HG03066 (cell line): ENCODE results near the gene ARL6IP5.

Experiments used
- ATAC-seq: cut with Tn5 transposase; IDR thresholded peaks from one replicate; pipeline ENCODE4 v1.9.1; 2021; ENCODE audit warnings: low read depth; ENCODE audit not compliant: unreplicated experiment

The ARL6IP5 gene

DNA sequence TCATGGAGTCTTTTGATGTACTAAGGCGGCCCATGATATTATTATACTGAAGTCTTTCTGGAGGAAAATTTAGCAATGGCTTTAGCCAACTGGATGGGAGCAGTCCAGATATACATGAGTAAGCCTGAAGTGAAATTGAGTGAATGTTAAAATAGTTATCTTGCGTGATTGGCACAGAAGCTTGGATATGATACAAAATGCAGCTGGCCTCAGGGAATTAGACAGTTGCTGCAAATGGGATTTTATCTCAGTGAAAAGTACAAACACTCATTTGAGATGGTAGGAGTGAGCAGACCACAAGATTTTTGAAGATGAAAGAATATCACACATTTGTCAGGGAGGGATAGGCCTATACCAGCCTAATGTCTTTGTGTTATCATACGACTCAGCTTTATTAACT, 28.8 kb downstream of the ARL6IP5 start:
- ATAC-seq = no peak

DNA sequence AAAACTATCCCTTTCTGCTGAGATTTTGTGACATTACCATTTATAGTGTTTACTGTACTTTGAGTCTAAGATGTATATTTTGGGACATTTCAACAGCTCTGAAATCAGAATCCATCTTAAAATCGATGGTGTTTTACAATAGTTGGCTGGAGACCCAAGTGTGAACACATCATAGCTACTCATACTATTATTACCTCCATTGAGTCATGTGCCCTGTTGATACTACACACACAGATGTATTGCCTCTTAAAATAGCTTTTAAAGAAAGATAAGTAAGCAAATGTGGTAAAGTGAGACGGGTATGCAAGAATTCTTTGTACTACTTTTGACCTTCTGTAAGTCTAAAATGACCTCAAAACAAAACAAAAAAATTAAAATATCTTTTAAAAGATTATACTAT, 31.0 kb downstream of the ARL6IP5 start:
- ATAC-seq = no peak

DNA sequence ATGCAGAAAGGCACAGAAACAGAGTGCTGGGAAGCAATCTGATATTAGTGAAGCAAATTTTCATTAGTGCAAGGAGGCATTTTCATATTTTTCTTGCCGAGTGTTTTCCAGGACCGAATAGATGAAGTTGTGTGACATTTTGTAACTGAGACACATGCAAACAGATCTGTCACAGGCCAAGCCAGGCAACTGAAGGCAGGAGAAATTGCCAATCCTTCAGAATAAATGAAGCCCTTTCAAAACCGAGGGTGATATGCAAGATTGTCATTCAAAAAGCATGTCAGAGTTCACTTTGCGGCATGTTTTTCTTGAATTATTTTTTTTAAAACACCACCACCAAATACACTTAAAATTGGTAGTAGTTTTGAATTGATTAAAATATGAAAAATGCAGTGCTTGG, 31.4 kb downstream of the ARL6IP5 start:
- no peak for ATAC-seq

DNA sequence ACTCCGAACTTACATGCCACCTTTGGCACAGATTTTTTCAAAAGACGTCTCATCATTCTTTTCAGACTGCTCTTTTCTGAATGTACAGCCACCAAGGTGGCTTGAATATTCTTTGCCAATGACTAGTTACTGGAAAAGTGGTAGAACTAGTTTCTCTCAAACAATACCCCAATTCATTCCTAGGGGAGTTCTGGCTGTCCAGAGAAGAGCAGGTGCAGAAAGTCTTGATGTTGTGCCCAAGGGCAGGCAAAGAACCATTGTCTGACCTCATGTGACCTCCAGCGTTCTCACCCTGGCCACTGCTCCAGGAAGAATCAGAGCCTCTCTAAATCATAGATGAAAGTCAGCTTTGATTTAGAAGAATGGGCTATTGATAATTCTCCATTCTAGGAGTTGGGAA, 32.2 kb downstream of the ARL6IP5 start:
- ATAC-seq = no peak

DNA sequence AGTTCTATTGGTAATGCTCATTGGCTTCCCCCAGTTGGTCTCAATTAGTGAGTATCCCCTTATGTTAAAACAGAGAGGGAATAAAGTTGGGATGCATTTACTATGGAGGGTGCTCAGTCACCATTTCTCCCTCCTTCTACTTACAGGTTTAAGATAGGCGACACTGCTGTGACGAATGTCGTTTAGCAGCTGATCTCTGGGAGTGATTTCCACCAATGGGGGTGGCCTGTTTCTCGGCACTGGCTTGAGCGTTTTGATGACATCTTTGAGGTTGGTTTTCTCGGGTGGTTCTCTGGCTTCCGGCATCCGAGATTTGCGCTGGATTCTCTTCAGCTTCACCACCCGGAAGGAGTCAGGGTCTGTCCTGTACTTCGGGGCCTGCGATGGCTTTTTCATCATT, 33.8 kb downstream of the ARL6IP5 start:
- no peak for ATAC-seq

DNA sequence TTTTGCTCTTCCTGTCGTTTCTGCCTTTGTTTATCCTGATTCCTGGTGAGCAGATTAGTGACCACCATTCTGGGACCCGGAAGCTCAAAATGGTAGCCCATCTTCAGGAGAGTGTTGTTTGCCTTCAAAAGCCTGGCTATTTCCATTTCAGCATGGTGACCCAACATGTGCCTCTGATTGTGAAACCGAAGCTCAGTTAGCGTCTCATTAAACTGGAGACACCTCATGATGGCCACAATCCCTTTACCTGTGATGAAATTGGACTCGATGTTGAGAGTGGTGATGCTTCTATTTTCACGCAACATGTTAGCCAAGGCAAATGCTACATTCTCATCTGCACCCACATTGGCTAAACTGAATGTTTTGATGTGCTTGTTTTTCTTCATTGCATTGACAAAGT, 34.4 kb downstream of the ARL6IP5 start:
- ATAC-seq = no peak

DNA sequence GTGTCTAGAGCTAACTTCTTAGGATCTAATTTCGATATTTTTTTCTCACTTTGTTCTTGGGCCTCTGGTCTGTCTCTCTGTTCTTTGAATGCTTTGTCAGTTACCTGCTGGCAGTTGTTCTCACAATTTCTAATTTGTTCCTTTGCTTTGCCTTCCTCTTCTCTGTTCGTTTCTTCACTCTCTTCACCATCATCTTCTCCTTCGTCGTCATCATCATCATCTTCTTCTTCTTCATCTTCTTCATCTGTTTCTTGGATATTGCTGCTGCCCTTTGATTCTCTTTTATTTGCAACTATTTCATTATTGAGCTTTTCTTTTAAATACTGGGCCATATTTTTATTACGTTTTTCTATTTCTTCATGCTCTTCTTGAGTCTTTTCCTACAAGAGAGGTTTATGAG, 34.9 kb downstream of the ARL6IP5 start:
- ATAC-seq = no peak

DNA sequence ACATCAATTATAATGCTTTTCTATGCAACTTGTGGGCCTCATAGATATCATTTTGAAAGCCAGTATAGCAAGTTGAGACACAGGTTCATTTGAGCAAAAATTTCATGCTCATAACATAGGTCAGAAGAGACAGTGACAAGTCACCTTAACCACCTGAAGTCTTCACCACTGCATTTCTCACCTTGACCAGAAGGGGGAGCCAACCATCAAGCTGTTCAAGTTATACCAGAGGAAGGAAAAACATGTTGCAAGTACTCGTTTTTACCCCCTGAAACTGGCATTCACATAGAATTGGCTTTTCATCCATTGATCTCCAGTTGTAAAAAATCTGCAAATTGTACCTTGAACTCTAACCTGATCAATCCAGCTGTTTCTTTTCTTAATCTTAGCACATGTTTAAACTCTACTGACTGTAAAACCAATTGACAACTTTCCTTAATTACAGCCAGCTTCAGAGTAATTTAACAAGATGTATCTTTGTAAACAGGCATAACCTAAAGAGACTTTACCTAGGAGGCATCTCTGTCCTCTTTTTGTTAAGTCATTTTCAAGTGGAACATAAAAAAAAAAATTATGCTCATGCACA, 36.2 kb downstream of the ARL6IP5 start:
- ATAC-seq = peak; percentile 87

DNA sequence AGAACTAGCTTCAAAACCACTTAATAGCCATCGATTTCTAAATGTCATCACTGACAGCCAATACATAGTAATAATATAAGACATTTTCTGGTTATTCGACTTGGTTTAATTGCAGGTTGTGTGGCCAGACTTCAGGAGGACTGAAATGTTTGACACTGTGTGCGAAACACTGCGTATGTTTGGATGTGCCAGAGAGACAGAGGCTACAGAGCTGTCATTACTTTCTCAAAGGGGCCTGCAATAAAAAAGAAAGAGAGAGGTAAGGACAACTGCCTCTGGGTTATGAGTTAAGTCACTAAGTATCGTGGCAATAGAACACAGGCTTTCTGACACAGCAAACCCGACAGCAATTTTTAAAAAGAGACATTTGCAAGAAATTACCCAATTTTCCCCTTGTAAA, 36.8 kb downstream of the ARL6IP5 start:
- ATAC-seq = no peak

DNA sequence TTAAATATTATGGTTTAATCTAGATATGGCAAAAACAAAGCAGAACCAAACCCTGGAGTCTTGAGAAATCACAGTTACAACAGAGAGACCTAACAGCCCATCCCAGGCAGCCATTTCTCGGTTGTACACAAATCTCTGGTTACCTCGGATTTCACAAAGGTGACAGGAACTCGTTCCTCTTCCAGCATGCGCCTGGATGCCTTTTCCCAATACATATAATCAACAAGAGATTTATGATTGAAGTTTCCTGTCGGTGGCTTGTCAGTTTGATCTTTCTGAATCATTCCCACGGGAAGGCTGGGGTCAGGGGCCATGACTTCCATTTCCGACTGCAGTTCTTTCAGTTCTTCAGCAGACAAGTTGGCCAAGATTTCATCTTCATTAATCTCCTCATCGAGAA, 37.2 kb downstream of the ARL6IP5 start:
- ATAC-seq = no peak

DNA sequence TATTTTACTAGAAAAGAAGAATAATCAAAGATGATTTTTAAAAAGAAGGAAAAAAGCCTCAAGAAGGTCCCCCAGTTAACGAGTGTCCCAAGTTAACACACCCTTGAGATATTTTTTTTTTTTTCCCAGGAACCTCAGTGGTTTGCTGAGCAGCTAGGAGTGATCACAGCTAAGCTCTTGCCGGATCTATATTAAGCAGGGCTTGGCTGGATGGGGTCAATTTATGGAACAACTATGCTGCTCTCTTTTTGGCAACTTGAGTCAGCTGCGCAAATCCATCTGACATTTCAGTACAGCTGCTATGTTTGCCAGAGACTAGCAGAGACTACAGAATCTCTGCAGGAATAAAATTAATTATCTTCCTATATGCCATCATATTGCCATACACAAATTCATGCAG, 37.7 kb downstream of the ARL6IP5 start, which contains the start of gene LMOD3:
Gene LMOD3, minus strand, starts transcription at position 193 of the 400 bp plus-strand sequence. CDS start 209 bp downstream, outside the sequence.
- no peak for ATAC-seq

DNA sequence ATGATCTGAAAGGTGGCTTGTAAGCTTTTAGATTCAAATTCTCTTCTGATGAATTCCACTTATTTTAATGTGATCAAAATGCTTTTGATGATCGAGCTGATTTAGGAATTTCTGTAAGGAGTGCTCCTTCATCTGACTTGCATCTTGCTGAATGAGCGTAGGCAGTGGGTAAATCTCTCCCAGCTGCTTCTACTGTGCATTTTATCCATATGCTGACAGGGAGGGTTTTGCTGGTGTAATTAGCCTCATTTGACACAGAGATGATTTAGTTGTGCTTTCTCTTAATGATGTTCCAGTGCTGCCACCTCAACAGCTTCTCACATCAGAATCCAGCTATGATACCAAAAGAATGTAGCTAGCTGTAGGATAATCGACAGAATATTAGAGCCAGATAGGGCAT, 41.5 kb downstream of the ARL6IP5 start:
- ATAC-seq = no peak

DNA sequence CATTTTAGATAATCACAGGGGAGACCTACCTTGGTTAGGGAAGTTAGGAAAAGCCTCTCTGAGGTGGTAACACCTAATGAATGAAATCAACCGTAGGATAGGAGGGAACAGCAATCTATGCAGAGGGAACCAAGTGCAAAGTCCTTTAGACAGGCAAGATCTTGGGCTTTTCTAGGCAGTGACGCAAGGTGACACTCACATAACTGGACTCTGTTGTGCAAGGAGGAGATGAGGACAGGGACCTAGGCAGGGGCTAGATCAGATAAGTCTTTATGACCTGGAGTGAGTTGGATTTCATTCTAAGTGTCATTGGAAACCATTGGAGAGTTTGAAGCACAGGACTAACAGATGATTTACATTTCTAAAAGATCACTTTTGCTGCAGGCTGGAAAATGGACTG, 42.3 kb downstream of the ARL6IP5 start:
- ATAC-seq = no peak

DNA sequence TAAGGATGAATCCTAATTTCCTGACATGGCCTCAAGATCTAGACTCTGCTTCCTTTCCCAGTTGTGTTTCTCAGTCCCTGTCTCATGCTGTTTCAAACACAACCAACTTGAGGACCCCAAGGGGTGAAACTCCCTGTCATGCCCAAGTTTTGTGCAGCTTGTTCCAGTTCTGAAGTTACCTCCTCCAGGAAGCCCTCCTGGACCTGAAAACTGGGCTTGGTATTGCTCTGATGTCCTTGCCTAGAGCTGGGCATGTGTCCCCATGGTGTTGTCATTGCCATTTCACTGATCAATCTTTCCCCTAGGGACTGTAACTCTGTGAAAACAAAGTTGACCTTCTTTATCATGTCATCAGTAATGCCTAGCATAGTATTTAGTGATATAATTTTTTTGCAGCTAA, 43.8 kb downstream of the ARL6IP5 start:
- no peak for ATAC-seq

DNA sequence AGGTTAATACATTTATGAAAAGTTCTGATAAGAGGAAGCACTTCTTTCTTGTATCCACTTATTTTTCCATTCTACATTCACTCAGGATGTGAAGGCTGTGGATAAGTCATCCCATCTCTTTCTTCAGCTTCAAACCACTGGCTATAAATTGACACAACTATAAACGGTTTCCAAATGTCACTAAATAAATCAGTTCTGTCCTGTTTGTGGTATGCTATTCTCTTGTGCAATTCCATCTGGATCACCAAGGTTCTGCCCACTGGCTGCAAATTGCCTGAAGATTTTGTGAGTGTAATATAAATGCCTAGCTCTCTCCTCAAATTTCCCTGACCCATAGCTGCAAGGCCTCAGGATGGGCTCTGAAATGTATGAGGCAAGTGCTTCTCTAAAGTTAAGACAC, 44.8 kb downstream of the ARL6IP5 start:
- ATAC-seq = no peak

DNA sequence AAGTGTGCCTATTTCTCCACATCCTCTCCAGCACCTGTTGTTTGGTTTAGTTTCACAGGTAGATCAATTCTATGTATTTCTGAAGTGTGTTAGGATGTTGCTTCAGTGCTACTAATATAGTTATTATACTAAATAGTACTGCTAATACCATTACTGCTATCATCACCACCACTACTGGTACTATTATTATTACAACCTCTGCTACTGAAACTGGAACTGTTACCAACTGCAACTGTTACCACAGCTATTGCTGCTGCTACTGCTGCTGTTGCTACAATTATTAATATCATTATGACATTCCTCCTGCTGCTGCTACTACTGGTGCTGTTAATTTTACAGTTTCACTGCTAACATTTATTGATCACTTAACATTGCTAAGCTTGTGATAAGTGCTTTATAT, 46.0 kb downstream of the ARL6IP5 start:
- ATAC-seq = peak; percentile 99

DNA sequence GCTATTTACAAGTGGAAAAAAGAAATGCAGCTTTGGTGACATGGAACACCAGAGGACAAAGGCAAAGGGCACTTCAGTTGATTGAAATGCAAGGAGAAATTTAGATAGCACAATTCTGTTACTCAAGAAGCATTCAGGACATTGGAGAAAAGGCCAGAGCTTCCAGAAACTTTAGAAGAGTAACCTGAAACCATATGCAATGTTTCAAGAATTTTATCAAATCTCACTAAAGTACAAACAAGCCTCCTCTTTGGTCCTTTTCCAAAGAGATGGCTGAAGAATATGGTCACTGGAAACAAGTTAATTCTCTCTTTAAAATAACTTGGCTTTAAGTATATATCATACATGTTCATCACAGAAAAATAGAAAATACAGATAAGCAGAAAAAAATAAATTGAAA, 52.3 kb downstream of the ARL6IP5 start:
- ATAC-seq = no peak

DNA sequence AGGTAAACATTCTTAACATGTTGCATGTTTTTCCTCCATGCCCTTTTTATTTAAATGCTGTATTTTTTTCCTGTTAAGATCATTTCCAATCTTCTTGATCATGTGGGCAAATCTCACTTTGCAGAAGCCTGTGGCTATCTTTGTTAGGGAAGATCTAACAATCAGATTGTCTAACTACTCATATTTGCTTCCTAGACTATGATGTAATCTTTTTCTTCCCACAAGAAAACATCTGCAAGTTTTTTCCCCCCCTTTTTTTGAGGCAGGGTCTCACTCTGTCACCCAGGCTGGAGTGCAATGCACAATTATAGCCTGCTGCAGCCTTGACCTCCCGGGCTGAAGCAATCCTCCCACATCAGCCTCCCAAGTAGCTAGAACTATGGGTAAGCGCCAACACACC, 52.7 kb downstream of the ARL6IP5 start:
- no peak for ATAC-seq

DNA sequence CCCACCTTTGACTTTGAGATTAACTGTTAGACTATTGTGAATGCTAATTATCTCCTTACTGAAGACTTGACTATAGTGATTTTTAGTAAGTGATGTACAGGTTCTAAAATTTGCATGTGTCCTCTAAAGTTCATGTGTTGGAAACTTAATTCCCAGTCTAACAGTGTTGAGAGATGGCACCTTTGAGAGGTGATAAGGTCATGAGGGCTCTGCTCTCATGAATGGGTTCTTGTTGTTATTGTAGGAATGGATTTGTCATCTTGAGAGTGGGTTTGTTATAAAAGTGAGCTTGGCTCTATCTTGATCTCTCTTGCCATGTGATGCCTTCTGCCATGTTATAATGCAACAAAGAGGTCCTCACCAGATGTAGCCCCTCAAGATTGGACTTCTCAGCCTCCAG, 56.6 kb downstream of the ARL6IP5 start:
- no peak for ATAC-seq

DNA sequence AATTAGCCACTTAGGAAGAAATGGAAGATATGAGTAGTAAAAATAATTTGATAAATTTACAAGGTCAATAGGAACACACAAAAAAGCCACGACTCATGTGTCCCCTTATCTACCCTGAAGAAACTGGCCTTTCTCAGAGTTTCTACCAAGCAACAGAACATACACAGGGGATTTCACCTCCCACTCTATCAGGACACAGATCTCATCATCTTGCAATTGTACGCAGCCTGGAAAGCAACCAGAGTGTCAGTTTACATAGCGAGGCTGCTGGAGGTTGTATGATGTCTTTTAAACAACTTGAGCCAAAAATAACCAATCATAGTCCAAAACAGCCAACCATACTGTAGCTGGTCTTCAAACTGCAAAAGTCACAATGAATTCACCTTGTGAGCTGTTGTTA, 57.4 kb downstream of the ARL6IP5 start:
- no peak for ATAC-seq

DNA sequence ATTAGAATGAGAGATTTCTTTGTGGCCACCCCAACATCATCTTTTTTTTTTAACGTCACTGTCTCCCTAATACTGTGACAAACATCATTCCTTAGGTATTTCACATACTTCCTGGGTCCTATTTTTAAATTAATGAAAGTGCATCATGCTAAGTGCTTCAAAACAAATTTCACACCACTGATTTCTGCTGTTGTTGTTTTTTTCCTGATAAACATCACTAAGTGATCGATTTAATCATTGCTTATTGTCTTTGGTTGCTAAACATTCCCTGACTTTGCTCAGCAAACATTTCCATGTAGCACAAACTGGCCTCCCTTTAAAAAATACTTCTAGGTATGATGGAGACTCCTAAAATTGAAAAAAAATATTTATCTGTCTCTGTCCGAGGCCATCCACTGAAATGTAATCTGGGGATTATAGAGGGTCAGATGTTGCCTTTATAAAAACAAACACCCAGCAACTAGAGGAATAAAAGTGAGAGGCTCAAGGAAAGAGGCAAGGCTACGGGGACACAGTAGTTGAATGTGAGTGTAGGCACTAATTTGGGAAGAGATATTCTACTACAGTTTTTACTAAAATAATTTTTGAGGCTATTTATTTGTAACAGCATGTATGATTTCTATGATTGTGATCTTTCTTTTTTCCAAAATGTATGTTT, 58.2 kb downstream of the ARL6IP5 start:
- ATAC-seq = no peak

DNA sequence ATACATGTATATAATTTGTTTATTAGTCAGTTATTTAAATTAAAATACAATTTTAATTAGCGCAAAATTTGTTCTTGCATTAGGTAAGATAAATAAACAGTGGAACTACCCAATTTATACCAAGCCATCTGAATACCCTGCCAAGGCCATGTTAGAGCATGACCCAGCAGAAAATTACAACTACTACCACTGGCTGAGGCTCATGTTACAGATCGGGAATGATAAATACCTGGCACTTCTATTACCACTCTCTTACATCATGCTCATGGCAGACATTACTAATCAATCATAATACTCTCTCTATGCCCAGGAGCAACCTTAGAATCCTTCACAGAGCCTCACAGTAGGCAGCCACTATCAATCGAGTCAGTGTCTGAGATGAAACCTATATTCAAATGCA, 58.9 kb downstream of the ARL6IP5 start:
- ATAC-seq = no peak
